IMR-90 (cell line): ENCODE data around the gene DNAJC7.

Experiments
- BHLHE40 ChIP-seq: fragments of 150-350 bp; IDR thresholded peaks from 2 replicates; pipeline ENCODE4 v1.6.1; 2016; ENCODE audit warnings: mild to moderate bottlenecking, low read depth, low read length
- CEBPB ChIP-seq: IDR thresholded peaks from 2 replicates; pipeline ENCODE4 v1.6.1; 2012; ENCODE audit warnings: low read depth, low read length, improper control_type of control experiment
- CHD1 ChIP-seq: IDR thresholded peaks from 2 replicates; pipeline ENCODE4 v1.6.1; 2012; ENCODE audit warnings: low read depth, low read length, improper control_type of control experiment
- FOS ChIP-seq: fragments of 150-350 bp; IDR thresholded peaks from 2 replicates; pipeline ENCODE4 v1.6.1; 2016; ENCODE audit warnings: low read depth, low read length
- MAZ ChIP-seq: IDR thresholded peaks from 2 replicates; pipeline ENCODE4 v1.6.1; 2012; ENCODE audit warnings: low read depth, mild to moderate bottlenecking, low read length, improper control_type of control experiment, moderate library complexity, borderline replicate concordance
- MXI1 ChIP-seq: IDR thresholded peaks from 2 replicates; pipeline ENCODE4 v1.6.1; 2012; ENCODE audit warnings: low read depth, mild to moderate bottlenecking, low read length, moderate library complexity, borderline replicate concordance
- NFE2L2 ChIP-seq: fragments of 150-350 bp; IDR thresholded peaks from 2 replicates; pipeline ENCODE4 v1.6.1; 2016; ENCODE audit warnings: low read depth, mild to moderate bottlenecking, low read length
- POLR2A ChIP-seq: IDR thresholded peaks from 2 replicates; pipeline ENCODE4 v1.6.1; 2012; ENCODE audit warnings: mild to moderate bottlenecking, low read depth, low read length
- RAD21 ChIP-seq: IDR thresholded peaks from 2 replicates; pipeline ENCODE4 v1.6.1; 2012; ENCODE audit warnings: low read length, improper control_type of control experiment
- RCOR1 ChIP-seq: IDR thresholded peaks from 2 replicates; pipeline ENCODE4 v1.6.1; 2012; ENCODE audit warnings: mild to moderate bottlenecking, low read length, improper control_type of control experiment; ENCODE audit not compliant: insufficient replicate concordance
- RFX5 ChIP-seq: IDR thresholded peaks from 2 replicates; pipeline ENCODE4 v1.8.0; 2012; ENCODE audit warnings: low read depth, mild to moderate bottlenecking, low read length, moderate library complexity
- SMC3 ChIP-seq: fragments of 150-350 bp; IDR thresholded peaks from 2 replicates; pipeline ENCODE4 v1.6.1; 2016; ENCODE audit warnings: low read depth, mild to moderate bottlenecking, antibody characterized with exemption, low read length, moderate library complexity
- USF2 ChIP-seq: fragments of 150-350 bp; IDR thresholded peaks from 2 replicates; pipeline ENCODE4 v1.6.1; 2017; ENCODE audit warnings: mild to moderate bottlenecking, antibody characterized with exemption, low read length, low read depth
- TF ChIP-seq, protein P1 (sequence below): conservative IDR thresholded peaks from 2 replicates; pipeline ENCODE4 v1.5.1; 2012; ENCODE audit warnings: mild to moderate bottlenecking, low read depth, low read length, improper control_type of control experiment

- TF ChIP-seq, protein P1, sequence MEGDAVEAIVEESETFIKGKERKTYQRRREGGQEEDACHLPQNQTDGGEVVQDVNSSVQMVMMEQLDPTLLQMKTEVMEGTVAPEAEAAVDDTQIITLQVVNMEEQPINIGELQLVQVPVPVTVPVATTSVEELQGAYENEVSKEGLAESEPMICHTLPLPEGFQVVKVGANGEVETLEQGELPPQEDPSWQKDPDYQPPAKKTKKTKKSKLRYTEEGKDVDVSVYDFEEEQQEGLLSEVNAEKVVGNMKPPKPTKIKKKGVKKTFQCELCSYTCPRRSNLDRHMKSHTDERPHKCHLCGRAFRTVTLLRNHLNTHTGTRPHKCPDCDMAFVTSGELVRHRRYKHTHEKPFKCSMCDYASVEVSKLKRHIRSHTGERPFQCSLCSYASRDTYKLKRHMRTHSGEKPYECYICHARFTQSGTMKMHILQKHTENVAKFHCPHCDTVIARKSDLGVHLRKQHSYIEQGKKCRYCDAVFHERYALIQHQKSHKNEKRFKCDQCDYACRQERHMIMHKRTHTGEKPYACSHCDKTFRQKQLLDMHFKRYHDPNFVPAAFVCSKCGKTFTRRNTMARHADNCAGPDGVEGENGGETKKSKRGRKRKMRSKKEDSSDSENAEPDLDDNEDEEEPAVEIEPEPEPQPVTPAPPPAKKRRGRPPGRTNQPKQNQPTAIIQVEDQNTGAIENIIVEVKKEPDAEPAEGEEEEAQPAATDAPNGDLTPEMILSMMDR: no peak
- TF ChIP-seq POLR2A (no peak), USF2 (no peak), CEBPB (no peak), SMC3 (no peak), RFX5 (no peak), MAZ (no peak), RCOR1 (no peak), MXI1 (no peak), BHLHE40 (no peak), RAD21 (no peak), NFE2L2 (no peak), CHD1 (no peak), FOS (no peak)
Measured at GRCh38 chr17:41943492-41943891, 73.7 kb downstream of the DNAJC7 start.
